Activated CD8-positive, alpha-beta memory T cell treated with anti-CD3 and anti-CD28 coated beads, Interleukin-2, amount 10 ng/mL, durations not matched to agents 7 days and 5 days (primary cell): ENCODE results near the gene STPG2. TPM values are rescaled to one million over a fixed set of nuclear protein-coding genes. Genes with fewer than 3 reads are reported as not detected.

Experiments
- ATAC-seq: fragments of 150-1000 bp; cut with Tn5 transposase; one replicate; pipeline ENCODE4 v1.10.0; 2021; ENCODE audit warnings: moderate library complexity
- CTCF ChIA-PET: fragments of 350-600 bp; sonication (Branson Sonifier 250); formaldehyde crosslinking; loops from one replicate; lab custom pipeline; 2021; ENCODE audit warnings: antibody characterized with exemption; lab: Charles Lee
- DNase-seq: peaks from one replicate; pipeline ENCODE4 v3.0.0-alpha.2; 2020
- H3K27ac Mint-ChIP-seq: one replicate; pipeline ENCODE4 v1.8.0; 2021; ENCODE audit warnings: mild to moderate bottlenecking, mixed read lengths
- H3K27me3 Mint-ChIP-seq: one replicate; pipeline ENCODE4 v1.8.0; 2021; ENCODE audit warnings: mixed read lengths
- H3K36me3 Mint-ChIP-seq: one replicate; pipeline ENCODE4 v1.8.0; 2021; ENCODE audit warnings: mild to moderate bottlenecking, mixed read lengths
- H3K4me1 Mint-ChIP-seq: one replicate; pipeline ENCODE4 v1.8.0; 2021; ENCODE audit warnings: mixed read lengths
- H3K4me3 Mint-ChIP-seq: one replicate; pipeline ENCODE4 v1.8.0; 2021; ENCODE audit warnings: mild to moderate bottlenecking, moderate library complexity, mixed read lengths
- H3K9me3 Mint-ChIP-seq: one replicate; pipeline ENCODE4 v1.8.0; 2022; ENCODE audit warnings: low read depth, mixed read lengths
- total RNA-seq, 2 experiments: library from RNA; stranded (reverse); gene quantifications; one replicate each; pipeline ENCODE4 v1.2.3, GENCODE V29; 2021

The STPG2 gene
- total RNA-seq, 2 experiments from 2014 or later, result not detected

GRCh38 chr4:98126141-98126540 lies 17.1 kb downstream of the STPG2 start:
- ATAC-seq (no peak), DNase-seq (no peak)
- H3K36me3 Mint-ChIP-seq, result no peaks in the 10 kb centered on the region
- no peak overlapping the region for H3K27ac Mint-ChIP-seq
- peaks cover 6% of the 10 kb centered on the region for H3K27me3 Mint-ChIP-seq
- CTCF ChIA-PET, result no interaction called here
- H3K4me3 Mint-ChIP-seq, result no peak overlapping the region
- H3K9me3 Mint-ChIP-seq, result no peaks in the 10 kb centered on the region
- H3K4me1 Mint-ChIP-seq, result no peaks in the 10 kb centered on the region

- CTCF ChIA-PET, result no interaction called here
- ATAC-seq, result no peak
- no peak overlapping the region for H3K4me3 Mint-ChIP-seq
- H3K27ac Mint-ChIP-seq, result no peak overlapping the region
- no peaks in the 10 kb centered on the region for H3K4me1 Mint-ChIP-seq
- no peaks in the 10 kb centered on the region for H3K36me3 Mint-ChIP-seq
- H3K9me3 Mint-ChIP-seq, result no peaks in the 10 kb centered on the region
- no peak for DNase-seq
- H3K27me3 Mint-ChIP-seq, result peaks cover 2% of the 10 kb centered on the region
These were observed 17.7 kb downstream of the STPG2 start for GRCh38 chr4:98125585-98125984.

GRCh38 chr4:98117363-98117762 lies 25.9 kb downstream of the STPG2 start:
- Mint-ChIP-seq H3K9me3 (peaks cover 5% of the 10 kb centered on the region), H3K4me3 (no peak overlapping the region), H3K27ac (no peak overlapping the region), H3K27me3 (no peaks in the 10 kb centered on the region), H3K4me1 (no peaks in the 10 kb centered on the region), H3K36me3 (no peaks in the 10 kb centered on the region)
- CTCF ChIA-PET, result interaction anchor here (1.5 kb wide), 1 partner anchor 9 kb away, joined by 4 read pairs; no protein-coding TSS in a partner anchor
- DNase-seq (no peak), ATAC-seq (no peak)

- Mint-ChIP-seq H3K27me3 (peaks cover 7% of the 10 kb centered on the region), H3K4me3 (no peak overlapping the region), H3K9me3 (peaks cover 3% of the 10 kb centered on the region), H3K4me1 (no peaks in the 10 kb centered on the region), H3K36me3 (no peaks in the 10 kb centered on the region), H3K27ac (no peak overlapping the region)
- no peak for ATAC-seq
- CTCF ChIA-PET, result interaction anchor here (0.6 to 1.0 kb wide), 2 partner anchors 56 to 191 kb away, joined by 3 read pairs; no protein-coding TSS in a partner anchor
- DNase-seq, result no peak
These were observed 30.3 kb downstream of the STPG2 start for GRCh38 chr4:98113012-98113411.

- no peak for ATAC-seq
- Mint-ChIP-seq H3K4me1 (no peaks in the 10 kb centered on the region), H3K9me3 (no peaks in the 10 kb centered on the region), H3K27ac (no peak overlapping the region), H3K4me3 (no peak overlapping the region), H3K36me3 (no peaks in the 10 kb centered on the region), H3K27me3 (peaks cover 16% of the 10 kb centered on the region)
- CTCF ChIA-PET, result no interaction called here
- DNase-seq, result no peak
These were observed 32.3 kb downstream of the STPG2 start for GRCh38 chr4:98110929-98111328.

GRCh38 chr4:98110214-98110613 lies 33.1 kb downstream of the STPG2 start:
- CTCF ChIA-PET, result no interaction called here
- H3K4me1 Mint-ChIP-seq, result no peaks in the 10 kb centered on the region
- no peak overlapping the region for H3K4me3 Mint-ChIP-seq
- H3K9me3 Mint-ChIP-seq, result no peaks in the 10 kb centered on the region
- H3K36me3 Mint-ChIP-seq, result no peaks in the 10 kb centered on the region
- no peak for ATAC-seq
- DNase-seq, result no peak
- no peak overlapping the region for H3K27ac Mint-ChIP-seq
- peaks cover 16% of the 10 kb centered on the region for H3K27me3 Mint-ChIP-seq

- no peaks in the 10 kb centered on the region for H3K4me1 Mint-ChIP-seq
- H3K9me3 Mint-ChIP-seq, result no peaks in the 10 kb centered on the region
- no peaks in the 10 kb centered on the region for H3K36me3 Mint-ChIP-seq
- H3K4me3 Mint-ChIP-seq, result no peak overlapping the region
- ATAC-seq, result no peak
- DNase-seq, result no peak
- peaks cover 12% of the 10 kb centered on the region for H3K27me3 Mint-ChIP-seq
- no peak overlapping the region for H3K27ac Mint-ChIP-seq
- CTCF ChIA-PET, result no interaction called here
These were observed 40.6 kb downstream of the STPG2 start for GRCh38 chr4:98102660-98103059.

GRCh38 chr4:98101988-98102387 lies 41.3 kb downstream of the STPG2 start:
- H3K27me3 Mint-ChIP-seq, result peaks cover 9% of the 10 kb centered on the region
- CTCF ChIA-PET, result no interaction called here
- no peaks in the 10 kb centered on the region for H3K9me3 Mint-ChIP-seq
- no peak overlapping the region for H3K4me3 Mint-ChIP-seq
- no peaks in the 10 kb centered on the region for H3K4me1 Mint-ChIP-seq
- no peak for ATAC-seq
- no peak overlapping the region for H3K27ac Mint-ChIP-seq
- no peak for DNase-seq
- no peaks in the 10 kb centered on the region for H3K36me3 Mint-ChIP-seq

- CTCF ChIA-PET, result no interaction called here
These were observed 44.5 kb downstream of the STPG2 start for GRCh38 chr4:98098764-98099163.

GRCh38 chr4:98094118-98094517 lies 49.2 kb downstream of the STPG2 start:
- no peaks in the 10 kb centered on the region for H3K4me1 Mint-ChIP-seq
- CTCF ChIA-PET, result no interaction called here
- H3K27me3 Mint-ChIP-seq, result peaks cover 14% of the 10 kb centered on the region
- no peak overlapping the region for H3K27ac Mint-ChIP-seq
- no peak overlapping the region for H3K4me3 Mint-ChIP-seq
- no peaks in the 10 kb centered on the region for H3K36me3 Mint-ChIP-seq
- ATAC-seq, result no peak
- peaks cover 5% of the 10 kb centered on the region for H3K9me3 Mint-ChIP-seq
- no peak for DNase-seq

More at GRCh38 chr4:98098764-98099163, 44.5 kb downstream of the STPG2 start:
- H3K4me1 Mint-ChIP-seq, result no peaks in the 10 kb centered on the region
- H3K9me3 Mint-ChIP-seq, result peaks cover 5% of the 10 kb centered on the region
- H3K27me3 Mint-ChIP-seq, result peaks cover 11% of the 10 kb centered on the region
- H3K4me3 Mint-ChIP-seq, result no peak overlapping the region
- no peaks in the 10 kb centered on the region for H3K36me3 Mint-ChIP-seq
- ATAC-seq (no peak), DNase-seq (no peak)
- H3K27ac Mint-ChIP-seq, result no peak overlapping the region

GRCh38 chr4:98093662-98094061 lies 49.6 kb downstream of the STPG2 start:
- Mint-ChIP-seq H3K27ac (no peak overlapping the region), H3K4me3 (no peak overlapping the region), H3K4me1 (no peaks in the 10 kb centered on the region), H3K27me3 (peaks cover 14% of the 10 kb centered on the region), H3K9me3 (peaks cover 5% of the 10 kb centered on the region), H3K36me3 (no peaks in the 10 kb centered on the region)
- CTCF ChIA-PET, result no interaction called here
- ATAC-seq, result no peak
- no peak for DNase-seq

GRCh38 chr4:98092833-98093439 lies 50.3 kb downstream of the STPG2 start:
- CTCF ChIA-PET, result no interaction called here
- peaks cover 5% of the 10 kb centered on the region for H3K9me3 Mint-ChIP-seq

GRCh38 chr4:98081936-98082335 lies 61.3 kb downstream of the STPG2 start:
- no peaks in the 10 kb centered on the region for H3K4me1 Mint-ChIP-seq
- ATAC-seq, result no peak
- DNase-seq, result no peak
- no peak overlapping the region for H3K27ac Mint-ChIP-seq
- H3K9me3 Mint-ChIP-seq, result no peaks in the 10 kb centered on the region
- H3K27me3 Mint-ChIP-seq, result peaks cover 4% of the 10 kb centered on the region
- H3K36me3 Mint-ChIP-seq, result no peaks in the 10 kb centered on the region
- CTCF ChIA-PET, result no interaction called here
- H3K4me3 Mint-ChIP-seq, result no peak overlapping the region

More at GRCh38 chr4:98092833-98093439, 50.3 kb downstream of the STPG2 start:
- H3K27ac Mint-ChIP-seq, result no peak overlapping the region
- no peak overlapping the region for H3K4me3 Mint-ChIP-seq
- H3K27me3 Mint-ChIP-seq, result peaks cover 11% of the 10 kb centered on the region
- no peaks in the 10 kb centered on the region for H3K36me3 Mint-ChIP-seq
- ATAC-seq (no peak), DNase-seq (no peak)
- H3K4me1 Mint-ChIP-seq, result no peaks in the 10 kb centered on the region

GRCh38 chr4:98068495-98068894 lies 74.8 kb downstream of the STPG2 start:
- Mint-ChIP-seq H3K27ac (no peak overlapping the region), H3K9me3 (no peaks in the 10 kb centered on the region), H3K27me3 (no peaks in the 10 kb centered on the region), H3K36me3 (no peaks in the 10 kb centered on the region), H3K4me1 (no peaks in the 10 kb centered on the region), H3K4me3 (no peak overlapping the region)
- no peak for DNase-seq
- ATAC-seq, result no peak
- CTCF ChIA-PET, result no interaction called here
